SK-N-DZ (cell line): ENCODE measurements around the gene IDNK. TPM values are rescaled to one million over a fixed set of nuclear protein-coding genes. Genes with fewer than 3 reads are reported as not detected.
"Not testable (repeated sequence)": the region's sequence is repeated elsewhere in the genome, so short reads cannot be mapped to it uniquely, and the experiment has no call there.

Experiments
- DNase-seq: peaks from one replicate; pipeline ENCODE4 v3.0.0-alpha.2; 2015; ENCODE audit warnings: low spot score
- polyA plus RNA-seq, 2 experiments: library from polyadenylated mRNA; depleted of rRNA; stranded (reverse); fragments of >200 nt; gene quantifications; 2 replicates each; pipeline ENCODE4 v1.2.3, GENCODE V29; 2014

Gene IDNK
- polyA plus RNA-seq (2014; cell fraction: cytosol; rRNA removed) = 0.29 and 1.6 TPM in 2 replicates
- 0.13 and 0.38 TPM in 2 replicates for polyA plus RNA-seq (2014; cell fraction: nucleus; rRNA removed)

DNA sequence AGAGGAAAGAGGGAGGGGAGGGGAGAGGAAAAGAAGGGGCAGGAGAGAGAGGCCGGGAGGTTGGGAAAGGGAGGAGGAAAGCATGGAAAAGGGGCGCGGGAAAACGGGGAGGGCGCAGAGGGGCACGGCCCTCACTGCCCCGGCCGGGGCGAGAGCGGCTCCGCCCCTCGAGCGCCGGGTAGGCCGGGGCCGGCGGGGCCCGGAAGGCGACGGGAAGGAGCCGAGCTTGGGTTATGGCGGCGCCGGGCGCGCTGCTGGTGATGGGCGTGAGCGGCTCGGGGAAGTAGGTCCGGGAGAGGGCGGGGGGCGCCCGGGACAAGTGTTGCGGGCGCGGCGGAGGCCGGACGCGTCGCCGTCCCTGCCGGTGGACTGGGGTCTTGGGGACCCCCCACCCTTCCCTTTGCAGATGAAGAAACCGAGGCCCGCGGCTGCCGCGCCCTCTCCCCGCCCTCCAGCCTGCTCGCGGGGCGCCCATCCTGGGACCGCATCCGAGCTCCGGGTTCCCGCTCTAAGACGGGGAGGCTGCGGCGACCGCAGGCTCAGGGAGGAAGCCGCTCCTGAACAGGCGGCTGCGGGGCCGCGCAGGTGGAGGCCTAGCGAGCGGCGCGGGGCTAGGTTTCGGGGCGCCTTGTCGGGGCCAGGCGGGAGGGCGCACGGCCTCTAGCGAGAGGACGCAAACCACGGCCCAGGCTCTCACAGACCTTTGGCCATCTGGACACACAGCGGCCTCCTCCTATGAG, at the start of gene IDNK:
IDNK (plus strand) TSS at position 205 of the 740 bp plus-strand sequence; CDS start at position 234, 29 bp downstream.
- peak; percentile 70 for DNase-seq

DNA sequence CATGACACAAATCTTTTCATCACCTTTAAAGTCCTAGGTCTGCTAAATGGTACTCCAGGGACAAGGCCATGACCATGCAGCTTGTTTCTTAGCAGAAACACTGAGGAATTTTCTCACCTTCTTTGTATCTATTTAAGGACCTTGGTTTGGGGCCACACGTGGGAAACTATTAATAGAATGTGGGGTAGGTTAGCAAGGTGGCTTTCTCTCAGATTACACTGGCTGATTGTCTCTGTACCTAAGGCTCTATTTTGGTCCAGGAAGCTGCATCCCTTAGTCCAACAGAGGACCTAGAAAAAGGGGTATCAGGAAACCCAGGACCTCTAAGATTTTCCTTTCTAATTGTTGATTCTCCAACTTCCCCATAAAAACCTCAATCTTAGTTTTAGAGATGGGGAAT, 48.5 kb upstream of the IDNK start:
- DNase-seq = no peak

DNA sequence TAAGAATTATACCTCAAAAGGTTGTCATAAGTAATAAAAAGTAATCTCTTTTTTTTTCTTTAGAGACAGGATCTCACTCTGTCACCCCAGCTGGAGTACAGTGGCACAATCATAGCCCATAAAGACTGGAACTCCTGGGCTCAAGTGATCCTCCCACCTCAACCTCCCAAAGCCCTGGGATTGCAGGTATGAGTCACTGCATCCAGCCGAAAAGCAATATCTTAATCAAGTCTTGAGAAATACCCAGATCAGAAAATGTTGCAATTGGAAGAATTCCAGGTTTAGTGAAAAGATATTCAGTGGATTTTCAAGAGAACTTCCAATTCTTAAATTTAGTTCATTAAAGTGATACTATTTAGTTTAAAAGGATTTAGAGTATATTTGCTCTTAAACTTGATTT, 40.9 kb upstream of the IDNK start:
- no peak for DNase-seq

DNA sequence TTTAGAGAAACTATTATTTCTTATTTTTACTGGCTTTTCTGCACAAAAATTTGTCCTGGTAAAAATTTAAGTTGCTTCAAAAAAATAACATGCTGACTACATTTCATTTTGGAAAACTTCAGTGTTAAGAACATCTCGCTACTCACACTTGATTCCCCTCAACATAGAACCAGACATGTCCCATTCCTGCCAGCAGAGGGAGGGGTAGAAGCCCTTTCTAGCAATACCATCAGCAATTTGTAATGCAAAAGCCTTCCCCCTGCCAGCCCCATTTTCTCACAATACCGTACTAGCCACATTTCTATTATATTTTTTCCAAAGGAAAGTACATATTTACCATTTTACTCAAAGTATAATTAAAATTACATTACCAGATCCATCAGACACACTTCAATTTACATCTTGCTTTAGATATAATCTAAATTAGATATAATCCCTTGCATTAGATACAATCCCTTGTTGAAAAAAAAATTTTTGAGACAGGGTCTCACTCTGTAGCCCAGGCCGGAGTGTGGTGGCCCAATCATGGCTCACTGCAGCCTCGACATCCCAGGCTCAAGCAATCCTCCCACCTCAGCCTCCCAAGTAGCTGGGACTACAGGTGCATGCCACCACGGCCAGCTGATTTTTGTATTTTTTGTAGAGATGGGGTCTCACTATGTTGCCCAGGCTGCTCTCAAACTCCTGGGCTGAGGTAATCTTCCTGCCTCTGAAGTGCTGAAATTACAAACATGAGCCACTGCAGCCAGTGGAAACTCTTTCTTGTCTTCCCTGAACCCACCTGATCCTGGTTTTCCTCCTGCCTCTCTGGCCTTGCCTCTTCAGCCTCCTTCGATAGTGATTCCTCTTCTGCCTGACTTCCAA, 39.6 kb upstream of the IDNK start:
- DNase-seq = peak; percentile 43

DNA sequence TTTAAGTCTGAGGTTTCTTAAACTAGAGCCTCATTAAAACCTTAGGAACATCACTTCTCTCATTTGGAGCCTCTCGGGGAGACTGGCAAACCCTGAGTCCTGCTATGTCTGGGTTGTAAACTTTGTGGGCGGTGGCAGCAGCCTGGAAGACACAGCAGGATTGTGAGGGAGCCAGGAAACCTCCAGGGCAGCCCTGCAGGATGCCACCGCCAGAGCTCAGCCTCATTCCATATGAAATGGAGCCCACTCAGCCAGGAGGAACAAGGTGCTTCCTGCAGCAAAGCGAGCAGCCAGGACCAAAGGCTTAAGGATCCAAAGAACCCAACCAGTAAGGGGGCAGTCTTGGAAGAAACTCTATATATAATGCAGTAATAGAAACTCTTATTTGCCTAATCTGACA, 37.9 kb upstream of the IDNK start:
- no peak for DNase-seq

DNA sequence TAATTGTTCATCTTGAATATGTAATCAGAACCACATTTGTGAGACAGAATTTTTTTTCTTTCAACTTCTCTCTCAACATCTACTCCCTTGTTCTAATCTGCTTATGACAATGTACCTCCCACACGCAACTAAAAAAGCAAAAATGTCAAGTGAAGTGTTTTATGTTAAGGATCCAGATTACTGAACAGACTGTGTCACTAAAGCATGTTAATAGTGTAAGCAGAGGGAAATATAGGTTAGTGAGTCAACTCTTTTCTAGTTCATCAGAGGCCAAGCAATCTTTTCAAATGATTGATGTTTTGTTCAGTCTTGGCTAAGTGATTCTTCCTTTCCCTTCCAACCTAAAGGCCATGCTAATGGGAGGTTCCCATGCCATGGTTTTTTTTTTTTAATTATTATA, 34.7 kb upstream of the IDNK start:
- DNase-seq = no peak

DNA sequence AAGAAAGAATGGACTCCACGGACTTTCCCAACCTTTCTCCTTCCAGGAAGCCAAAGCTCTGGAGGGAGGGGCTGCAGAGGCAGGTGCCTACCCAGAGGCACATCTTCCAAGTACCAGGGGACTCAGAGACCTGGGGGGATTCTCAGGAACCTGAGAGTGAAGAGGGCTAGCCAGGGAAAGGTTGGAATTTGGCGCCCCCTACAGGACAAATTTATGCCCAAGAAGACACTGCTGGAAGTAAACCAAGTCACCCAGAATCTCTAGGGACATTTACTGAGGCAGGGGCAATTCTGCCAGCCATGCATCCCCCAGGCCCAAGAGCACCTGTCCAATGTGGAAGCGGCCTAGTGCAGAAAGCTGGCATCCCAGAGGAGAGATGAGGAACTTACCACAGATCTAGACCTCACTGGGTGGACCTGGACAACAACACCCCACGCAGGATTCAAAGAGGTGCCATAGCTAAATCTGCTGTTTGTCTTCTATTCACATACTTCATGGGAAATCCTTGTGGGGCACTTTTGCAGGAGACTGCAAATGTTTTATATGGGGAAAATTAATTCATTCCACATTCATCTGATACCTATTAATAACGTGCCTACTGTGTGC, 25.9 kb upstream of the IDNK start:
- DNase-seq = peak; percentile 40

DNA sequence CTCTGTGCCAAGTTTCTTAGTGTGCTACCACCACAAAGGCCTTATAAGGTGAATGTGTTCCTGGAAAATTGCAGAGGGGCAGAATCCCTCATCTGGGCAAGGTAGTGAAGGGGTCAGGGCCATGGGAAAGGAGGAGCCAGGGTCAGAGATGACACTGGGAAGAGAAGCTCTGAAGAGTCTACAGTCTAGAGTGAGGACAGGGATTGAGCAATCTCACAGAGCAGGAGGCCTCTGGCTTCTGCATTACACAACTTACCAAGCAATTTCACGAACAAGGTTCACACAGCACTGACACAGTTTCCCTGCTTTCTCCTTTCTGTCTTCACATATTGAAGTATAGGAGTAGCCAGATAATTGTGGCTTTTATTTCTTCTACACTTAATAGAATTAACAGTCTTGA, 24.5 kb upstream of the IDNK start:
- no peak for DNase-seq

DNA sequence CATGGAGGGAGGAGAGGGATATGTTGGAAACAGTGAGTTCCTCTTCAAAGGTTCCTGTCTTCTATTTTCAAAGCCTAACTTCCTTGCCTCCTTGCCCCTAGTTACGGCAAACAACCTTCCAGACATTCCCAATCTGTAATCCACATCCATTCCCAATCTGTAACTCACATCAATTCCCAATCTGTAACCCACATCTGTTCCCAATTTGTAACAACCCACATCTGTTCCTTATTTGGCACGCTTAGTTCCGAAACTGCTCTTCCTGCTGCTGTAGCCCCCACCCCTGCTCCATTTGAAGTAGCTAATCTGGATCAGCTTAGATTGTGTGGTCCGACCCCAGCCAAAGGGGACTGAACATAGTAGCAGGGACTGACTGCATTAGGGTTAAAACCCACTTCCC, 23.9 kb upstream of the IDNK start:
- DNase-seq = no peak

DNA sequence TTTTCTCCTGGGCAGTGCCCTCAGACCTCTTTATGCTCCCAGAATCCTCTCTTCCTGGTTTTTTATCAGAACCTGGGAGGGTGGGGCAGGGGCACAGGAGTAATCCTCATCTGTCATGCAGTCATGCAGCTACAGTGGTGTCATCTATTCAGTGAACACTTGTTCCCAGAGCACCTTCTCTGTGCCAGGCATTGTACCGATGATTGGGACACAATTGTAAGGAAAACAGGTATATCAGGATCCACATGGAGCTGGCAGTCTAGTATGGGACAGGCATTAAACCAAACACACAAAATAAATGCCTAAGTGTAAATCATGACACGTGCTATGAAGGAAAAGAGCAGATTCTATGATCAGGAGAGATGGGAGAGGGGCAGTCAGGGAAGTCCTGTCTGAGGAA, 21.5 kb upstream of the IDNK start:
- no peak for DNase-seq

DNA sequence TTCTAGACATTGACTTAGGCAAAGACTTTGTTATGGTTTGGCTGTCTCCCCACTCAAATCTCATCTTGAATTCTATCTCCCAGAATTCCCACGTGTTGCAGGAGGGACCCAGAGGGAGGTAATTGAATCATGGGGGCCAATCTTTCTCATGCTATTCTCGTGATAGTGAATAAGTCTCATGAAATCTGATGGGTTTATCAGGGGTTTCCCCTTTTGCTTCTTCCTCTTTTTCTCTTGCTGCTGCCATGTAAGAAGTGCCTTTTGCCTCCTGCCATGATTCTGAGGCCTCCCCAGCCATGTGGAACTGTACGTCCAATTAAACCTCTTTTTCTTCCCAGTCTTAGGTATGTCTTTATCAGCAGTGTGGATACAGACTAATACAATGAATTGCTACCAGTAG, 15.3 kb upstream of the IDNK start:
- DNase-seq = not testable (repeated sequence)

DNA sequence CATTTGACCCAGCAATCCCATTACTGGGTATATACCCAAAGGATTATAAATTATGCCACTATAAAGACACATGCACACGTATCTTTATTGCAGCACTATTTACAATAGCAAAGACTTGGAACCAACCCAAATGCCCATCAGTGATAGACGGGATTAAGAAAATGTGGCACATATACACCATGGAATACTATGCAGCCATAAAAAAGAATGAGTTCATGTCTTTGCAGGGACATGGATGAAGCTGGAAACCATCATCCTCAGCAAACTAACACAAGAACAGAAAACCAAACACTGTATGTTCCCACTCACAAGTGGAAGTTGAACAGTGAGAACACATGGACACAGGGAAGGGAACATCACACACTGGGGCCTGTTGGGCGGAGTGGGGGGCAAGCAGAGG, 9.6 kb upstream of the IDNK start:
- not testable (repeated sequence) for DNase-seq

DNA sequence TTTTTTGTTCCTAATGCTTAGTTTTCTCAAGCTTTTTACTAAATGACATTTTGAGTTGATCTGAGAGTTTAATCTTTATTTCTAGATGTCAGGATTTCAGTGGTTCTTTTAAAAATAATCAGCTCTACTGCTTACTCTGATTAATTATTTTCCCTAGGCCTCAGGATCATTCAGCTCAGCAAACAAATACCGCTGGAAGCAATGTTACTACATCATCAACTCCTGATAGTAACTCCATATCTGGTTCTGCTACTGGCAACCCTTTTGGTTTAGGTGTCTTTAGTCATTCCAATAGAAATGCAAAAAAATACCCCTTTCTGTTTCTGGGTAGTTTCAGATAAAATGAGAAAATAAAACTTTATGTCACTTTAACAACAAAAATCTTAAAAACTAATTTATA, 5.6 kb upstream of the IDNK start:
- DNase-seq = no peak

DNA sequence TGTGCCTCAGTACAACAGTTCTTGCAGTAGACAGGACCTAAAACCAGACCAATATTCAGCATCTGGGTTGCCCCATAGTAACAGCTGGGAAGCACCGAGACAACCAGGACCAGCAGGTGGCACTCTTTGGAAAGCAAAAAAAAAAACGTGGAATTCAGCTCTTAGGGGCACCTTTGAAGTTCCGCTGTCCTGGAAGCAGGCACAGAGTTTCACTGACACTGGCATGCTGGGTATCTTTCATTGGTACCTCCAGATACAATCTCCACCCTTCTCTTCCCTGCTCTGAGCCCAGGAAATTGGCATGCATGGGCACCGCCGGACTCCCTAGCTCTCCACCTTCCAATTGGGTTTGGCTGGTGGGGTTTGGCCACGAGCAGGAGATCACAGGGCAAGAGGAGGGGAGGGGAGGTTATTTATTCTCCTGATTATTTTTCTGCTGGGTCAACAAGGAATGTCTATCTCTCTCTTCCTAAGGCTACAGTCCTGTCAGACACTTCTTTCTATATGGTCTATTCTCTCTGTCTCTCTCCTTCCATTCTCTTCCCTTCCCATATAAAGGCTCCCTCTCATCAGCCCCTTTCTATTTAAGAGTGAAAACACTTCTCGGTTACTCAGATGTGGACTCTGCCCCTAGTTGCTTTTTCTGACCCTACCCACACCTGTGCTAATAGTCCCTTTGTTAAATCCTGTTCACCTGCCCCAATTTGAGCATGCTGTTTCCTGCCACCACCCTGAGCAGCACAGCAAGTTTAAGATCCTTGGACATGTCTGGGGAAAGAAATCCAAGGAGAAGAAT, 1.9 kb upstream of the IDNK start:
- peak; percentile 45 for DNase-seq

DNA sequence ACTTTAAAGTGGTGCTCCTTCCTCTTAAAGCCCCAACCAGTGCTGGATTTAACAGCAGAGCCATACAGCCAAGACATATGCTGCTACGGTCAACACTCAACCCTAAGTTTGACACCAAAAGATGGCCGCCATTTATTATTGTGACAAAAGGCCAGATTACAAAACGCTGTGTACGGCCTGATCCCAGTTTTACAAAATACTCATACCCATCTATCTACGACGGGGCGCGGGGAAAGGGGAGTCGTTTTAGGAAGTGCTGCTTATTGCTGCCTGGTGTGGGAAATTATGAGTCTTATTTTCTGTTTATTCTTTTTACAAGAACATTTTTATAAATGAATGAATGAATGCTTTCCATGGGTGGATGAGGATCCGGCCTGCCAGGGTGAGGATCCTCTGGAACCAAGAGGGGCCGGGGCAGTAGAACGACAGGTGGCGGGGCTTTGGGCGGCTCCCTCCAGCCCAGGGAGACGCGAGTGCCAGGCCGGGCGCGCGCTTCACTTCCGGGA, 457 bp upstream of the IDNK start:
- no peak for DNase-seq

DNA sequence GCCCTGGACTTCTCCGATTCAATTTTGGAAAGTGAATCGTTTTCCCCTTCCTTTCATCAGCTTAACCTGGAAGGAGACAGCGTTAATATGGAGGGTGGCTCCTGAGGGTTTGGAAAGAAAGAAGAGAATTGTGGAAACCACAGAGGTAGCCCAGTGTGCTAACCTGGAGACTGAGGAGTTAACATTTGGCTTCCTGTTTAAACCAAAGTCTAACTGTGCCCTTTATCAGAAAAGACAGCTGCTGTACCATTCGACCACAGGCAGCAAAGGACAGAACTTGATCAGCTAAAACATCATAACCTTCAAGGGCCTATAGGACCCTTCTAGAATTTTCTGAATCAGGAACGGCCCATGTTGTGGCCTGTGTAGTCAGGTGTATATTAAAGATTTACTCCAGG, 735 bp downstream of the IDNK start:
- no peak for DNase-seq

DNA sequence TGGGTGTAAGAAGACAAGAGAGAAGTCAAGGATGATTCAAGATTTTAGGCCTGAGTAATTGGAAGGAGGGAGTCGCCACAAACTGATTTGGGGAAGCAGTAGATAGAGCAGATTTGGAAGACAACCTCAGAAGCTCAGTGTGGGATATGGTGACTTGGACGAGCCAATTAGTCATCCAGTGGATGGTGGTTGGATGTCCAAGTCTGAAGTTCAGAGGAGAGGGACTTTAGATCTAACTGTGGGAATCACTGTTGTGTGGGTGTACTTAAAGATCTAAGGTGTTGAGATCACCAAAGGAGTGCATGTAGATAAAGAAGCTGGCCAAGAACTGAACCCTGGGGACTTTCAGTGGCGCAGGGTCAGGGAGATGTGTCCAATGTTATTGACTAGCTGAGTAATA, 2.2 kb downstream of the IDNK start:
- no peak for DNase-seq

DNA sequence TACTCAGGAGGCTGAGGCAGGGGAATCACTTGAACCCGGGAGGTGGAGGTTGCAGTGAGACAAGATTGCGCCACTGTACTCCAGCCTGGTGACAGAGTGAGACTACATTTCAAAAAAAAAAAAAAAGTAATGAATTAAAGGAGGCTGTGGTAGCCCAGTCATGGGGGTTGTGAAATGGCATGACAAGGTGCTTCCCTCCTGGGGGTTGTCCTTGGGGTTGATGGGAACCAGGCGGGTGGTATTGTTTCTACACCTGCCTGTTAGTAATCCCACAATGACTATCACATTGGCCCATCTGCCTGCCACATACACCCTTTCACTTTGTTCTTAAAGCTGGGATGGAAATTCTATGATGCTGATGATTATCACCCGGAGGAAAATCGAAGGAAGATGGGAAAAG, 5.6 kb downstream of the IDNK start:
- DNase-seq = no peak

DNA sequence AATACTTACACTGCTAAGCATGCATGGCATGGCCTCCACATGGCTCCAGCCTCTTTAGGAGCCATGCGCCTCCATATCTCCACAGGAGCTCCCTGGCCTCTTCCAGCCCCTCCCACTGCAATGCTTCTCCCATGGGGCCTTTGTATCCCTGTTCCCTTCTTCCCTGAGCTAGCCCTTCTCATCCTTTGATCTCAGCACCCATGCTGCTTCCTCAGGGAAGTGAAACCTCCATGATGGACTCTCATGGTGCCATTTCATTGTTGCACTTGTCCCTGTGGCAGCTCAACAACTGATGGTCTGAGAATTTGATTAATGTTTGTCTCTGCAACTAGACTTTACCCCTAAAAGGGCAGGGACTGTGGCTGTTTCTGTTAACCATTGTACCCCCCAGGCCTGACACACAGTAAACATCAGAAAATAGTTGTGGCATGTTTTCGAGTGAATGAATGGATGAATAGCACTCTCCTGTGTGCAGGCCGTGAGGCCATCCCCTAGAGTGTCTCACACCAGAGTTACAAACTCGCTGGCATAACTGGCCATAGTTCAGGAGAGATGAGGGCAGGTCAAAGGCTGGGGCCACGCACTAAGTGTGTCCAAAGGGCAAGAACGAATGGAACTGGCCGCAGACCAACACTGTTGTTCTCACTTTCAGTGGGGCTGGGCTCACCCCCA, 6.6 kb downstream of the IDNK start:
- DNase-seq = no peak

DNA sequence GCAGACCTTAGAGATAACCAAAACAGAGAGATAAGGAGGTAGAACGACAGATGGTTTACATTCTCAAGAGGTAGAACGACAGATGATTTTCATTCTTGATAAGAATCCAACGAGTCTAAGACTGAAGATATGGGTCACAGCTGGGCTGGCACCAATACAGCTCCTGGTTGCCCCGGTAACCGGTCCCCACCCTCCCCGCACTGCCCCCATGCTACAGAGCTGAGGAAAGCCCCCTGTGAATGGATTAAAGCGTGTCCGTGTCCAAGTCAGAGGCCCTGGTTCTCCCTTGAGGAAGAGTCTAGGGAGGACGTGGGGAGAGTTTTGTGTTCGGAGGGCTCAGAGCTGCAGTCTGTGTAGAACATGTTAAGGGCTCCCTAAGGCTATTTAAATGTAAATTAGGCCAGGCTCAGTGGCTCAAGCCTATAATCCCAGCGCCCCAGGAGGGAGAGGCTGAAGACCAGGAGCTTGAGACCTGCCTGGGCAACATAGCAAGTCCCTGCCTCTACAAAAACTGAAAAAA, 8.1 kb downstream of the IDNK start:
- peak; percentile 48 for DNase-seq

DNA sequence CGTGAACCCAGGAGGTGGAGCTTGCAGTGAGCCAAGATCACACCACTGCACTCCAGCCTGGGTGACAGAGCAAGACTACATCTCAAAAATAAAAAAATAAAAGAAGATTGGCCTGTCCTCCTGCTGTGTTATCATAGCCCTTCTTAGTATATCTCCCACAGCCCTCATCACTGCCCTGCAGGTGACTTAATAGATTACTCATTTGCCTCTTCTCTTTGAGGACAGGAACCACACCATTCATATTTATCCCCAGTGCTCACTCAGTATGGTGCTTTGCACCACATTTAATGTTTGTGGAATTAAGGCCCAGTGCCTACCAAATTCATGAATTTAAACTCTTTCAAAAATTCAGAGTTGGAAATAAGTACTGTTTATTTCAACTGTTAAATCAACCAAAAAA, 10.3 kb downstream of the IDNK start:
- no peak for DNase-seq
